ENCODE measurements around the gene SIL1.

DNA sequence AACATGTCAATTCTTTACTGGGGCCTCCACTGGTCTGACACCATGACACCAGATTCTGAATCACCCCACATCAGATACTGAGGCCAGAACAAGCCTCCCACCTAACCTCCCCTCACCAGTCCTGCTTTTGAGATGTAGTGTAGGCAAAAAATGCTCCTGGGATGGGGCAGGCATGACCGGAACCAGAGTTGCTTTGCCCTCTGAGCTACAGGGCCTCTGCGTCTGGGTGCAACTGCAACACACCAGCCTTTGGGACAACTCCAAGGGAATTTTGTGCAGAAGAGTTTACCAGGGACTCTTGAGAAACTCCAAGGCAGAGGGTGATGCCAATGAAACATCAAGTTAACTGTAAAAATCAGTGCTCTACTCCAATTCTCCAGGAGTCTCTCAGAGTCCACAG lies 79.4 kb downstream of the SIL1 start:
- TF ChIP-seq, protein P1, sequence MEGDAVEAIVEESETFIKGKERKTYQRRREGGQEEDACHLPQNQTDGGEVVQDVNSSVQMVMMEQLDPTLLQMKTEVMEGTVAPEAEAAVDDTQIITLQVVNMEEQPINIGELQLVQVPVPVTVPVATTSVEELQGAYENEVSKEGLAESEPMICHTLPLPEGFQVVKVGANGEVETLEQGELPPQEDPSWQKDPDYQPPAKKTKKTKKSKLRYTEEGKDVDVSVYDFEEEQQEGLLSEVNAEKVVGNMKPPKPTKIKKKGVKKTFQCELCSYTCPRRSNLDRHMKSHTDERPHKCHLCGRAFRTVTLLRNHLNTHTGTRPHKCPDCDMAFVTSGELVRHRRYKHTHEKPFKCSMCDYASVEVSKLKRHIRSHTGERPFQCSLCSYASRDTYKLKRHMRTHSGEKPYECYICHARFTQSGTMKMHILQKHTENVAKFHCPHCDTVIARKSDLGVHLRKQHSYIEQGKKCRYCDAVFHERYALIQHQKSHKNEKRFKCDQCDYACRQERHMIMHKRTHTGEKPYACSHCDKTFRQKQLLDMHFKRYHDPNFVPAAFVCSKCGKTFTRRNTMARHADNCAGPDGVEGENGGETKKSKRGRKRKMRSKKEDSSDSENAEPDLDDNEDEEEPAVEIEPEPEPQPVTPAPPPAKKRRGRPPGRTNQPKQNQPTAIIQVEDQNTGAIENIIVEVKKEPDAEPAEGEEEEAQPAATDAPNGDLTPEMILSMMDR (conservative IDR thresholded peaks at IDR 0.05 in 1 of 2, IDR thresholded peaks at IDR 0.05 in 1 of 2; ENCODE audit: low read depth in 1 of 2, low read length in 2 of 2), result no peak
- TF ChIP-seq EZH2 (IDR thresholded peaks at IDR 0.05; ENCODE audit: low read length, missing control alignments), result no peak

Measured in fibroblast of lung (primary cell).